Adrenal gland (tissue), 5 donors: Measurements from ENCODE around the gene CACYBP.

Experiments
- POLR2A ChIP-seq, 2 donors: fragments of 450-650 bp; IDR thresholded peaks; one replicate each; pipeline ENCODE4 v1.6.1; 2017; ENCODE audit warnings: antibody characterized with exemption in 2 of 2, mild to moderate bottlenecking in 2 of 2, moderate library complexity in 1 of 2
- TF ChIP-seq, protein P1 (sequence below), 6 experiments: fragments of 450-650 bp in 4 of 6; fragments of 200-600 bp in 2 of 6; sonication (generic) in 1 of 6; IDR thresholded peaks; 1 replicate in 5 of 6; 2 replicates in 1 of 6; pipeline versions ENCODE4 v1.5.1 to v1.8.0; 2016 to 2021; ENCODE audit warnings: antibody characterized with exemption in 6 of 6, mild to moderate bottlenecking in 2 of 6, moderate library complexity in 1 of 6
- donor health status: DM: no; HTN: no; CAD: no.

DNA sequence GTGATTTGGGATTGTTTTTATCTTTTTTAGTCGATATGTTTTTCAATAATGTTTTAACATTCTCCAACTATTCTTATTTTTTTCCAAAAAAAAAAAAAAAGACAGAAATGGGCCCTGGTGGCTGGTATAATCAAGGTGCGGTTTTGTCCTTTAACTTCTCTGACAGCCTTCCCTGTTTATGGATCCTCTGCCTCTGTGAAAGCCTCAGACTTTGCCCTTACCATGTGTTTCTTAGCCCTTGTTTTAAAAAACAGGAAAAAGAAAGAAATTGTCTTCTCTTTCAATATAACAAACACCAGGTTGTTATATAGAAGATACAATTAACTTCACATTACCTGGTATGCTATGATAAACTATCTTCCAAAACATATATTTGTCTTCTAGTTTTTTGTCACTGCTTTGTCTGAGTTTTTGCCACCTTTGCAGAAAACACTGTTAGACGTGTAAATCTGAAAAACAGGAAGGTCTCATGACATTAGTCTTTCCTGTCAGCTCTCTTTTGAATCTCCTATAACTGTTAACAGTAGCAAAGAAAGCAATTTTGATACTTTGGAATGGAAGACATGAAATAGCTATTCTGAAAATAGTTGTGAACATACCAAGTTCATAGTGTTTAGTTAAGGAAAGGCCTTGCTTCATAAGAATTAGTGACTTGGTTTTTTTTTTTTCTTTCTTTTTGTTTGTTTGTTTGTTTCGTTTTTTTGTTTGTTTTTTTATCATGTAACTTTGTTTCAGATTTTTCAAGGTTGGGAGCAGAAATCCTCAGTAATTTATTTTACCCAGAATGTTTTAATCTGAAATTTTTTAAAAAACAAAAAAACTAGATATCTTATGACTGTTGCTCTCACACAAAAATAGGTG, 31.7 kb upstream of the CACYBP start:
- TF ChIP-seq, protein P1, sequence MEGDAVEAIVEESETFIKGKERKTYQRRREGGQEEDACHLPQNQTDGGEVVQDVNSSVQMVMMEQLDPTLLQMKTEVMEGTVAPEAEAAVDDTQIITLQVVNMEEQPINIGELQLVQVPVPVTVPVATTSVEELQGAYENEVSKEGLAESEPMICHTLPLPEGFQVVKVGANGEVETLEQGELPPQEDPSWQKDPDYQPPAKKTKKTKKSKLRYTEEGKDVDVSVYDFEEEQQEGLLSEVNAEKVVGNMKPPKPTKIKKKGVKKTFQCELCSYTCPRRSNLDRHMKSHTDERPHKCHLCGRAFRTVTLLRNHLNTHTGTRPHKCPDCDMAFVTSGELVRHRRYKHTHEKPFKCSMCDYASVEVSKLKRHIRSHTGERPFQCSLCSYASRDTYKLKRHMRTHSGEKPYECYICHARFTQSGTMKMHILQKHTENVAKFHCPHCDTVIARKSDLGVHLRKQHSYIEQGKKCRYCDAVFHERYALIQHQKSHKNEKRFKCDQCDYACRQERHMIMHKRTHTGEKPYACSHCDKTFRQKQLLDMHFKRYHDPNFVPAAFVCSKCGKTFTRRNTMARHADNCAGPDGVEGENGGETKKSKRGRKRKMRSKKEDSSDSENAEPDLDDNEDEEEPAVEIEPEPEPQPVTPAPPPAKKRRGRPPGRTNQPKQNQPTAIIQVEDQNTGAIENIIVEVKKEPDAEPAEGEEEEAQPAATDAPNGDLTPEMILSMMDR (IDR thresholded peaks at IDR 0.05), result no peak
- no peak for TF ChIP-seq POLR2A (IDR thresholded peaks at IDR 0.05)
